Esophagus squamous epithelium (tissue), 5 donors: ENCODE measurements around the gene PAM16. TPM values are rescaled to one million over a fixed set of nuclear protein-coding genes. Genes with fewer than 3 reads are reported as not detected.

ENCODE experiments used
- DNase-seq: peaks from one replicate; lab custom pipeline; 2025; lab: John Stamatoyannopoulos, UW
- H3K27ac ChIP-seq, 4 donors: fragments of 200-600 bp; sonication (generic); one replicate each; pipeline ENCODE4 v1.5.1; 2016 to 2019; ENCODE audit warnings: mild to moderate bottlenecking in 1 of 4
- H3K27me3 ChIP-seq, 4 donors: fragments of 200-600 bp; sonication (generic); 1 replicate in 3 of 4; 2 replicates in 1 of 4; pipeline versions ENCODE4 v1.5.1 to v1.6.0; 2017 to 2021; ENCODE audit warnings: antibody characterized with exemption in 1 of 4
- H3K36me3 ChIP-seq, 3 donors: fragments of 200-600 bp; sonication (generic); one replicate each; pipeline ENCODE4 v1.5.1; 2016 to 2019
- H3K4me1 ChIP-seq, 3 donors: fragments of 200-600 bp; sonication (generic); one replicate each; pipeline ENCODE4 v1.5.1; 2017 to 2019
- H3K4me3 ChIP-seq, 4 donors: fragments of 200-600 bp; sonication (generic); 1 replicate in 3 of 4; 2 replicates in 1 of 4; pipeline ENCODE4 v1.5.1; 2016 to 2019; ENCODE audit warnings: mild to moderate bottlenecking in 2 of 4, moderate library complexity in 1 of 4
- H3K9me3 ChIP-seq, 3 donors: fragments of 200-600 bp; sonication (generic); one replicate each; pipeline ENCODE4 v1.5.1; 2016 to 2019
- POLR2A ChIP-seq, 4 donors: fragments of 450-650 bp; IDR thresholded peaks; one replicate each; pipeline ENCODE4 v1.6.1; 2017; ENCODE audit warnings: antibody characterized with exemption in 4 of 4, mild to moderate bottlenecking in 4 of 4, moderate library complexity in 3 of 4
- WGBS, 2 donors: methylation state at CpG; one replicate each; pipeline ENCODE4 v1.1.5; 2018; 5-methylcytosine and 5-hydroxymethylcytosine counted together
- intact Hi-C: fragments of 100-400 bp; cut with DNase I; formaldehyde crosslinking; loops from one replicate; pipeline ENCODE4 v1.15.0; 2022
- total RNA-seq, 4 donors: library from RNA; depleted of rRNA; stranded (reverse); fragments of >200 nt; gene quantifications; one replicate each; pipeline ENCODE4 v1.1.0, GENCODE V29; 2016
- TF ChIP-seq, protein P1 (sequence below), 6 experiments: fragments of 450-650 bp in 4 of 6; fragments of 200-600 bp in 2 of 6; sonication (generic) in 2 of 6; IDR thresholded peaks; one replicate each; pipeline ENCODE4 v1.5.1; 2016 to 2019; ENCODE audit warnings: antibody characterized with exemption in 6 of 6, mild to moderate bottlenecking in 4 of 6, moderate library complexity in 4 of 6
- donor health status: DM: yes; HTN: yes; CAD: no.

The PAM16 gene
- total RNA-seq, 4 donors from 2014 or later = 29.5 to 40.8 (median 33.2) TPM

DNA sequence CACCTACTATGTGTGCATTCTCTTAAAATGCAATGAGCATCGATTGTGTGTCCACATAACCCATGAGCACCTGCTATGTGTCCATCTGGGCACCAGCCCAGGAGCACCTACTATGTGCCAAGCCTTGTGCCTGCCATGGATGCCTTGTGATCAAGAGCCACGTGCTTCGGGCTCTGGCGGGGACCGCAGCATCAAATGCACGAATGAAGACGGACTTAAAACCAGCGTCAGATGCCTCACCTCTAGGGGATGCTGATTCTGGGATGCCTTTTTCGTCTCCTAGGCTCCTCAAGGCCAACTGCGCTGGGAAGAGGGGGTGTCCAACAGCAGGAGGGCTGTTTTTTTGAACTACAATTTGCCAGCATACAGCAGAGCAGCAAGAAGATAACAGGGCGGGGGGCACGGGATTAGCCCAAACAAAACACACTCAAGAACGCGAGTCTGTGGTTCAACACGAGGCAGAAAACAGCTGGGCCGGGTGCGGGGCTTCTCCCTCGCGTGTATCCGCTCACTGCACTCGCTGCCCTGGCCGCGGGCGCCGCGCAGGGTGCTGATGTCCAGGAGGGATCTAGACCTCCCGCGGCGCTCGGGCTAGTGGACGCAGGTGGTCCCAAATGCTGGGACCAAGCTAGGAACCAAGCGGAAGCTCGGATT is 36.5 kb downstream of the PAM16 start:
- H3K9me3 ChIP-seq = no peaks in the 10 kb centered on the region
- H3K4me1 ChIP-seq = peaks cover 38 to 68% (median 41%) of the 10 kb centered on the region in 3 donors

DNA sequence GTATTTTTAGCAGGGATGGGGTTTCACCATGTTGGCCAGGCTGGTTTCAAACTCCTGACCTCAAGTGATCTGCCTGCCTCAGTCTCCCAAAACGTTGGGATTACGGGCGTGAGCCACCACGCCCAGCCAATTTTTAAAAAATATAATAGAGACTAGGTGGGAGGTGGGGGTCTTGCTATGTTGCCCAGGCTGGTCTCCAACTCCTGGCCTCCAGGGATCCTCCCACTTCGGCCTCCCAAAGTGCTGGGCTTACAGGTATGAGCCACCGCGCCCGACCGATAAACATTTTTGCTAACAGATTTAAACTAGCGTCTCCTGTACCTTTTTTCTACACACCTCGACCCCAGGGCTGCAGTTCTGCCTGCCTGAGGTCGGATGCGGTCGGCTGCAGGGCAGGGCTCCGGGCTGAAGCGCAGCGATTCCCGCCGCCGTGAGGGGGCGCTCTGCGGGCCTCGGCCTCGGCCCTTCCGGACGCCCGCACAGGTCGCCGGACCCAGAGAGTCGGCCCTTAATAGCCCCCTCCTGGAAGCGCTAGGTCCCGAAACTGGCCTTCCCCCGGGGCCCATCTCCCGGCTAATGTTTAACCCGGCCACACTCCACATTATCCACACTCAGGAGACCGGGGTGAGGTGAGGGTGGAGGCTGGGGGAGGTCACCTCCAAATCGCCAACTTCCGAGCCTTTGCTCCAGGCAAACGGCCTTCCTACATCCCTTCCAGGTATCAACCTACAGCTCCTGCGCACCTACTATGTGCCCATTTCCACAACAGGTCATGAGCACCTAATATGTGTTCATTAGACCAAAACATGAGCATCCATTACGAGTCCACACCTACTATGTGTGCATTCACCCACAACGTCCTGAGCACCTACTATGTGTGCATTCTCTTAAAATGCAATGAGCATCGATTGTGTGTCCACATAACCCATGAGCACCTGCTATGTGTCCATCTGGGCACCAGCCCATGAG is 37.3 kb downstream of the PAM16 start:
- H3K27ac ChIP-seq = peak overlapping the region in 2 of 4 donors; percentile 86 to 98
- TF ChIP-seq, protein P1, sequence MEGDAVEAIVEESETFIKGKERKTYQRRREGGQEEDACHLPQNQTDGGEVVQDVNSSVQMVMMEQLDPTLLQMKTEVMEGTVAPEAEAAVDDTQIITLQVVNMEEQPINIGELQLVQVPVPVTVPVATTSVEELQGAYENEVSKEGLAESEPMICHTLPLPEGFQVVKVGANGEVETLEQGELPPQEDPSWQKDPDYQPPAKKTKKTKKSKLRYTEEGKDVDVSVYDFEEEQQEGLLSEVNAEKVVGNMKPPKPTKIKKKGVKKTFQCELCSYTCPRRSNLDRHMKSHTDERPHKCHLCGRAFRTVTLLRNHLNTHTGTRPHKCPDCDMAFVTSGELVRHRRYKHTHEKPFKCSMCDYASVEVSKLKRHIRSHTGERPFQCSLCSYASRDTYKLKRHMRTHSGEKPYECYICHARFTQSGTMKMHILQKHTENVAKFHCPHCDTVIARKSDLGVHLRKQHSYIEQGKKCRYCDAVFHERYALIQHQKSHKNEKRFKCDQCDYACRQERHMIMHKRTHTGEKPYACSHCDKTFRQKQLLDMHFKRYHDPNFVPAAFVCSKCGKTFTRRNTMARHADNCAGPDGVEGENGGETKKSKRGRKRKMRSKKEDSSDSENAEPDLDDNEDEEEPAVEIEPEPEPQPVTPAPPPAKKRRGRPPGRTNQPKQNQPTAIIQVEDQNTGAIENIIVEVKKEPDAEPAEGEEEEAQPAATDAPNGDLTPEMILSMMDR (IDR thresholded peaks at IDR 0.05) = peak in 5 of 6 experiments; percentile 43 to 56 (median 53)
- no peak for TF ChIP-seq POLR2A (IDR thresholded peaks at IDR 0.05)
- WGBS, 2 donors = 20 to 24% methylated on average over 13 to 18 of the region's 43 CpGs
- H3K9me3 ChIP-seq = no peaks in the 10 kb centered on the region
- H3K4me3 ChIP-seq = peak overlapping the region in 1 of 4 donors; percentile 28
- DNase-seq = no peak
- intact Hi-C loops = no loop called here
- no peaks in the 10 kb centered on the region for H3K36me3 ChIP-seq
- peaks cover 34 to 68% (median 34%) of the 10 kb centered on the region in 3 donors for H3K4me1 ChIP-seq
- H3K27me3 ChIP-seq = peaks cover 0 to 45% (median 2%) of the 10 kb centered on the region in 4 donors

More for the DNA sequence above, 36.5 kb downstream of the PAM16 start:
- Histone ChIP-seq H3K27ac (peak overlapping the region; percentile 75 to 98 (median 82)), H3K27me3 (peaks cover 0 to 53% (median 2%) of the 10 kb centered on the region in 4 donors), H3K36me3 (no peaks in the 10 kb centered on the region), H3K4me3 (peak overlapping the region; percentile 47 to 89 (median 60))
- intact Hi-C loops = no loop called here
- no peak for TF ChIP-seq POLR2A (IDR thresholded peaks at IDR 0.05)
- TF ChIP-seq, protein P1 (IDR thresholded peaks at IDR 0.05) = peak in 1 of 6 experiments; percentile 13
- WGBS, 2 donors = 5 to 8% methylated on average over 7 to 11 of the region's 33 CpGs
- DNase-seq = no peak

- intact Hi-C loops = no loop called here
- no peaks in the 10 kb centered on the region for H3K9me3 ChIP-seq
- no peak for TF ChIP-seq POLR2A (IDR thresholded peaks at IDR 0.05)
- TF ChIP-seq, protein P1 (IDR thresholded peaks at IDR 0.05) = peak; percentile 25 to 64 (median 44)
- H3K27me3 ChIP-seq = peaks cover 0 to 19% (median 2%) of the 10 kb centered on the region in 4 donors
- no peaks in the 10 kb centered on the region for H3K36me3 ChIP-seq
- WGBS, 2 donors = 10% methylated on average over 2 of the region's 11 CpGs; no CpG with 5 or more reads in 1 of the 2 donors
- DNase-seq = no peak
- H3K4me3 ChIP-seq = no peak overlapping the region
- H3K4me1 ChIP-seq = peaks cover under 1 to 56% (median 21%) of the 10 kb centered on the region in 3 donors
- peak overlapping the region in 3 of 4 donors; percentile 6 to 53 (median 30) for H3K27ac ChIP-seq
Observed at GRCh38 chr16:4309833-4310266, 41.3 kb downstream of the PAM16 start.

DNA sequence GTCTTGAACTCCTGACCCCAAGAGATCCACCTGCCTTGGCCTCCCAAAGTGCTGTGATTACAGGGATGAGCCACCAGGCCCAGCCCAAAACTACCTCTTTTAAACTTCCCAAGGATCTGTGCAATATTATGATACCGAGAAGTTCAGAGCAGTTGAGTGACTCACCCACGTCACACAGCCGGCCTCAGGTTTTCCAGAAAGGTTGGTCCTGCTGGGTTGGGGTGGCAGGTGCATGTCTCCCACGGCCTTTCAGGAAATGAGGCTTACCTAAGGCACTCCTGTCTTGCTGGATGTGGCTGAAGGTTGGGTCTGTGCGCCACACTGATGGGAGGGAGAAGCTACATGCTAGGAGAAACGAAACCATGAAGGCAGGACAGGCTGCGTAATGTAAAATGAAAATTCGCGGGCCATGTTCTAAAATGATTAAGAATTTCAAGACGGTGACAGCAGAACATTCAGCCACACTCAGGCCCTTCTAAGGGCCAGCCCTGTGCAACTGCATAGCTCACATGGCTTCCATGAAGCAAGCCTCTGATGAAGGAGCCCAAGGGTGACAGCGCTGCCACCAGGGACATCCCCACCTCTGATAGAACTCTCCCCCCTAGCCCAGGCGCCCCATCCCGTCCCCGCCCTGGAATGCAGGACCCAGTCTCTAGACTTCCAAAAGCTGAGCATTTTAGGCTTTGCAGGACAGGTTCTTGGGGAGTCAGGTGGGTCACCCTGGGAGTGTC is 41.9 kb downstream of the PAM16 start:
- Histone ChIP-seq H3K36me3 (no peaks in the 10 kb centered on the region), H3K4me1 (peaks cover 0 to 51% (median 21%) of the 10 kb centered on the region in 3 donors), H3K9me3 (no peaks in the 10 kb centered on the region), H3K4me3 (no peak overlapping the region), H3K27ac (peak overlapping the region in 3 of 4 donors; percentile 6 to 53 (median 19)), H3K27me3 (peaks cover 0 to 13% (median 0%) of the 10 kb centered on the region in 4 donors)
- TF ChIP-seq POLR2A (IDR thresholded peaks at IDR 0.05) = no peak
- TF ChIP-seq, protein P1 (IDR thresholded peaks at IDR 0.05) = no peak
- DNase-seq = no peak
- 82 to 89% methylated on average over 4 to 9 of the region's 14 CpGs for WGBS, 2 donors
- intact Hi-C loops = no loop called here
